Keratinocyte (primary cell): ENCODE data around the gene SLC34A1. TPM values are rescaled to one million over a fixed set of nuclear protein-coding genes. Genes with fewer than 3 reads are reported as not detected.

ENCODE experiments used
- DNase-seq: peaks from one replicate; pipeline ENCODE4 v3.0.0-alpha.2; 2011; ENCODE audit warnings: low read depth, missing footprints, low spot score
- FAIRE-seq: peaks from 2 replicates; lab custom pipeline; 2011; peaks lifted over from hg19 to GRCh38; lab: Jason Lieb, UNC
- H2AFZ ChIP-seq: 2 replicates; pipeline ENCODE4 v1.6.0; 2012; ENCODE audit warnings: low read length, control low read depth, inconsistent platforms; ENCODE audit not compliant: control insufficient read depth
- H3K27ac ChIP-seq: 2 replicates; pipeline ENCODE4 v1.5.1; 2011; ENCODE audit warnings: low read length; ENCODE audit not compliant: control insufficient read depth, insufficient read depth
- H3K27me3 ChIP-seq: 3 replicates; pipeline ENCODE4 v1.6.0; 2011; ENCODE audit warnings: low read length; ENCODE audit not compliant: control insufficient read depth, insufficient read depth; ENCODE audit errors: extremely low read depth
- H3K36me3 ChIP-seq, 2 experiments: 2 replicates in 1 of 2; 3 replicates in 1 of 2; pipeline ENCODE4 v1.5.1; 2011; ENCODE audit warnings: low read length in 2 of 2, mild to moderate bottlenecking in 1 of 2; ENCODE audit not compliant: control insufficient read depth in 2 of 2, insufficient read depth in 2 of 2; ENCODE audit errors: extremely low read depth in 1 of 2
- H3K4me1 ChIP-seq: 3 replicates; pipeline ENCODE4 v1.5.1; 2011; ENCODE audit warnings: low read length; ENCODE audit not compliant: control insufficient read depth, insufficient read depth; ENCODE audit errors: extremely low read depth
- H3K4me2 ChIP-seq: 3 replicates; pipeline ENCODE4 v1.6.0; 2011; ENCODE audit warnings: low read depth, low read length; ENCODE audit not compliant: control insufficient read depth, insufficient read depth; ENCODE audit errors: extremely low read depth
- H3K4me3 ChIP-seq, 3 experiments: fragments of 200-600 bp in 1 of 3; sonication (generic) in 1 of 3; 2 replicates in 2 of 3; 3 replicates in 1 of 3; pipeline ENCODE4 v1.5.1; 2011 to 2016; ENCODE audit warnings: low read length in 3 of 3, mild to moderate bottlenecking in 3 of 3, control low read depth in 2 of 3, inconsistent platforms in 1 of 3, low read depth in 1 of 3, mixed read lengths in 1 of 3, mixed run types in 1 of 3, moderate library complexity in 1 of 3; ENCODE audit not compliant: control insufficient read depth in 2 of 3, insufficient read depth in 2 of 3; ENCODE audit errors: extremely low read depth in 1 of 3
- H3K79me2 ChIP-seq: 2 replicates; pipeline ENCODE4 v1.6.0; 2012; ENCODE audit warnings: low read length; ENCODE audit not compliant: control insufficient read depth, insufficient read depth
- H3K9ac ChIP-seq: 3 replicates; pipeline ENCODE4 v1.6.0; 2011; ENCODE audit warnings: low read length; ENCODE audit not compliant: control insufficient read depth, insufficient read depth; ENCODE audit errors: extremely low read depth
- H3K9me1 ChIP-seq: 3 replicates; pipeline ENCODE4 v1.6.0; 2011; ENCODE audit warnings: low read length; ENCODE audit not compliant: control insufficient read depth, insufficient read depth; ENCODE audit errors: extremely low read depth
- H3K9me3 ChIP-seq: 2 replicates; pipeline ENCODE4 v1.5.1; 2012; ENCODE audit warnings: low read depth, low read length; ENCODE audit not compliant: control insufficient read depth
- H4K20me1 ChIP-seq: 3 replicates; pipeline ENCODE4 v1.6.0; 2011; ENCODE audit warnings: low read length; ENCODE audit not compliant: control insufficient read depth, insufficient read depth; ENCODE audit errors: extremely low read depth
- EZH2 ChIP-seq: IDR thresholded peaks from one replicate; pipeline ENCODE4 v1.6.1; 2012; ENCODE audit warnings: inconsistent platforms, mild to moderate bottlenecking, low read length, moderate library complexity
- dilution Hi-C: fragments of 300-500 bp; cut with MboI; formaldehyde crosslinking; loops from one replicate; pipeline ENCODE4 v1.7.0; 2020; ENCODE audit warnings: low sequenced_read_pairs; ENCODE audit not compliant: extremely low pct_ligation_motif_present
- polyA plus RNA-seq, 5 experiments: library from polyadenylated mRNA; depleted of rRNA in 3 of 5; stranded (reverse) in 3 of 5; stranded (forward) in 1 of 5; unstranded in 1 of 5; fragments of >200 nt; gene quantifications; 1 replicate in 1 of 5; 2 replicates in 3 of 5; 3 replicates in 1 of 5; pipeline versions ENCODE4 v1.2.1 to v1.2.3, GENCODE V29; 2011 to 2012; ENCODE audit warnings: missing spikeins in 2 of 5, low read depth in 1 of 5, low replicate concordance in 1 of 5
- TF ChIP-seq, protein P1 (sequence below), 3 experiments: IDR thresholded peaks in 1 of 3; conservative IDR thresholded peaks in 1 of 3; optimal IDR thresholded peaks in 1 of 3; 2 replicates in 2 of 3; 3 replicates in 1 of 3; pipeline versions ENCODE3 to v1.5.1; 2011; ENCODE audit warnings: low read length in 3 of 3, mild to moderate bottlenecking in 3 of 3, moderate library complexity in 2 of 3, control low read depth in 1 of 3, inconsistent platforms in 1 of 3; ENCODE audit not compliant: insufficient read depth in 2 of 3; ENCODE audit errors: extremely low read depth in 1 of 3

The SLC34A1 gene
- polyA plus RNA-seq, 1 donor (not counting 4 experiments of a cell fraction or from before 2014, with no cell fraction given) = 0.07 TPM

DNA sequence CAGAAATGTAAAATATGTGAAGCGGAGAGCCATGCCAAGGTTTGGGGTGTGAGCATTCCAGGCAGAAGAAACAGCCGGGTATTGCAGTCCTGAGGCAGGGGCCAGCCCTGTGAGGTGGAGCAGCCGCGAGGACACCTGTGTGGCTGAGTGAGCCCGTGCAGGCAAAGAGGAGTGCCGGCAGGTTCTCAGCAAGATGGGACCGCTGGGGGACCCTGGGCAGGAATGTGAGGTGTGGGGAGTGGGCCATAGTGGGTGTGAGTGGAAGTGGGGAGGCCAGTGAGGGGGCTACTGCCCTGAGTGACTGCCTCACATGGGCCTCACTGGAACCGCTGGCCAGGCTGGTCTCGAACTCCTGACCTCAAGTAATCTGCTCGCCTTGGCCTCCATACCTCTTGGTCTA, 54.2 kb downstream of the SLC34A1 start:
- no peak for TF ChIP-seq EZH2
- TF ChIP-seq, protein P1, sequence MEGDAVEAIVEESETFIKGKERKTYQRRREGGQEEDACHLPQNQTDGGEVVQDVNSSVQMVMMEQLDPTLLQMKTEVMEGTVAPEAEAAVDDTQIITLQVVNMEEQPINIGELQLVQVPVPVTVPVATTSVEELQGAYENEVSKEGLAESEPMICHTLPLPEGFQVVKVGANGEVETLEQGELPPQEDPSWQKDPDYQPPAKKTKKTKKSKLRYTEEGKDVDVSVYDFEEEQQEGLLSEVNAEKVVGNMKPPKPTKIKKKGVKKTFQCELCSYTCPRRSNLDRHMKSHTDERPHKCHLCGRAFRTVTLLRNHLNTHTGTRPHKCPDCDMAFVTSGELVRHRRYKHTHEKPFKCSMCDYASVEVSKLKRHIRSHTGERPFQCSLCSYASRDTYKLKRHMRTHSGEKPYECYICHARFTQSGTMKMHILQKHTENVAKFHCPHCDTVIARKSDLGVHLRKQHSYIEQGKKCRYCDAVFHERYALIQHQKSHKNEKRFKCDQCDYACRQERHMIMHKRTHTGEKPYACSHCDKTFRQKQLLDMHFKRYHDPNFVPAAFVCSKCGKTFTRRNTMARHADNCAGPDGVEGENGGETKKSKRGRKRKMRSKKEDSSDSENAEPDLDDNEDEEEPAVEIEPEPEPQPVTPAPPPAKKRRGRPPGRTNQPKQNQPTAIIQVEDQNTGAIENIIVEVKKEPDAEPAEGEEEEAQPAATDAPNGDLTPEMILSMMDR (optimal IDR thresholded peaks at IDR 0.05 in 1 of 3, IDR thresholded peaks at IDR 0.05 in 1 of 3, conservative IDR thresholded peaks at IDR 0.05 in 1 of 3; ENCODE audit: extremely low read depth in 1 of 3, insufficient read depth in 2 of 3, low read length in 3 of 3) = no peak
- no peak overlapping the region for H3K4me3 ChIP-seq
- H3K27ac ChIP-seq = peak overlapping the region; percentile 20
- H3K9me3 ChIP-seq = no peaks in the 10 kb centered on the region
- no peaks in the 10 kb centered on the region for H3K27me3 ChIP-seq
- dilution Hi-C loops = no loop called here
- no peaks in the 10 kb centered on the region for H4K20me1 ChIP-seq
- DNase-seq = no peak
- H3K36me3 ChIP-seq = peaks cover 11 to 33% of the 10 kb centered on the region in 2 experiments
- H3K79me2 ChIP-seq = no peaks in the 10 kb centered on the region
- no peak overlapping the region for H3K4me2 ChIP-seq
- no peak overlapping the region for H2AFZ ChIP-seq
- no peak overlapping the region for H3K9ac ChIP-seq
- peaks cover 27% of the 10 kb centered on the region for H3K4me1 ChIP-seq
- no peak for FAIRE-seq
- no peaks in the 10 kb centered on the region for H3K9me1 ChIP-seq

DNA sequence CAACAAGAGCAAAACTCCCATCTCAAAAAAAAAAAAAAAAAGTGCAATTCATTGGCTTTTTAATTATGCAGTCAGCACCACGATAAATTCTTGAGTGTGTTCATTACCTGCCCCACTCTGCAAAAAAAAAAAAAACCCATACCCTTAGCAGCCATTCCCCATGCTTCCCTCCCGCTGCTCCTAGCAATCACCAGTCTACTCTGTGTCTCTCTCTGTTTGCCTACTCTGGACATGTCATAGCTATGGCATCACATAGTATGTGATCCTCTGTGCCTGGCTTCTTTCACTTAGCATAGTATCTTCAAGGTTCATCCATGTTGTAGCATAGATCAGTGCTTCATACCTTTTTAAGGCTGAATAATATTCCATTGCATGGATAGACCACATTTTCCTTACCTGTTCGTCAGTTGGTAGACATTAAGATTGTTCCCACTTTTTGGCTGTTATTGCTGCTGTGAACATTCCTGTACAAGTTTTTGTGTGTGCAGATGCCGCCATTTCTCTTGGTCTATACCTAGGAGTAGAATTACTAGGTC, 55.4 kb downstream of the SLC34A1 start:
- Histone ChIP-seq H3K27ac (no peak overlapping the region), H3K4me2 (no peak overlapping the region), H3K27me3 (no peaks in the 10 kb centered on the region), H3K9me3 (no peaks in the 10 kb centered on the region), H3K4me3 (no peak overlapping the region), H3K9ac (no peak overlapping the region), H3K4me1 (peaks cover 30% of the 10 kb centered on the region), H3K36me3 (peaks cover 7 to 26% of the 10 kb centered on the region in 2 experiments), H3K9me1 (no peaks in the 10 kb centered on the region), H3K79me2 (no peaks in the 10 kb centered on the region), H2AFZ (no peak overlapping the region), H4K20me1 (no peaks in the 10 kb centered on the region)
- dilution Hi-C loops = no loop called here
- no peak for FAIRE-seq
- TF ChIP-seq, protein P1 (optimal IDR thresholded peaks at IDR 0.05 in 1 of 3, IDR thresholded peaks at IDR 0.05 in 1 of 3, conservative IDR thresholded peaks at IDR 0.05 in 1 of 3; ENCODE audit: extremely low read depth in 1 of 3, insufficient read depth in 2 of 3, low read length in 3 of 3) = no peak
- no peak for TF ChIP-seq EZH2
- no peak for DNase-seq
